ENCODE measurements around the gene PRR3. TPM values are rescaled to one million over a fixed set of nuclear protein-coding genes. Genes with fewer than 3 reads are reported as not detected.
A peak's percentile ranks its signal among the peaks of the same experiment; 100 is the strongest.

The PRR3 gene
- total RNA-seq, 1 donor from 2014 or later, result 12.2 TPM

GRCh38 chr6:30610065-30610464 is 53.0 kb downstream of the PRR3 start:
- FAIRE-seq (no peak), DNase-seq (ENCODE audit: low spot score in 2 of 2) (no peak)

GRCh38 chr6:30611150-30611855 is 54.2 kb downstream of the PRR3 start:
- DNase-seq (ENCODE audit: low spot score in 2 of 2) (no peak), FAIRE-seq (no peak)

GRCh38 chr6:30611856-30612194 is 54.7 kb downstream of the PRR3 start:
- FAIRE-seq, result no peak
- no peak for DNase-seq (ENCODE audit: low spot score in 2 of 2)

DNA sequence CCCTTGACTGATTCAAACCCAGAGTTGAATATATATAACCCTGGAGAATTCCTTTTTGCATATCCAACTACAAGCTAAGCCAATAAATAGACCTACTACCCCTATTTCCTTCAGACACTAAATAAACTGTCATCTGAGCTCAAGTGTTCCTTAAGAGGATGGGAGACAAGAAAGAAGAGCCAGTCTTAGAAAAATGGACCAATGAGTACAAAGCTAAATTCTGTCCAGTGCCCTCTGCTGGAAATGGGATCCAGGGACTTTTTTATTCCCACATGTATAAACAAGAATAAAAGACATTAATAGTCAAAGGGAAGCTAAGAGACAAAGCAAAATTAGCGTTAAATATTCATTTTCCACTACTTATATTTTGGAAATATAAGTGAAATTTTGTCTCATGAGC is 55.1 kb downstream of the PRR3 start:
- no peak for FAIRE-seq
- no peak for DNase-seq (ENCODE audit: low spot score in 2 of 2)

GRCh38 chr6:30612687-30613248 is 55.7 kb downstream of the PRR3 start:
- DNase-seq (ENCODE audit: low spot score in 2 of 2) (no peak), FAIRE-seq (no peak)

Small RNA genes within 50 kb of the gene (small RNA-seq; reads per million reads assigned to genes)
- gene MIR877, result 0.56 reads per million, percentile 44 among the genes with 10 or more reads in this experiment

Other genes starting within 250 kb of the PRR3 start
- gene TRIM39, start 230.4 kb upstream of the PRR3 start, total RNA-seq, result 9.8 TPM
- 23.2 TPM for gene RPP21, start 212.1 kb upstream of the PRR3 start, total RNA-seq
- 25.7 TPM for gene HLA-E, start 67.8 kb upstream of the PRR3 start, total RNA-seq
- gene GNL1, start 806 bp upstream of the PRR3 start, total RNA-seq, result 28.1 TPM
- gene ABCF1, start 14.1 kb downstream of the PRR3 start, total RNA-seq, result 18.8 TPM
- 43.6 TPM for gene PPP1R10, start 59.9 kb downstream of the PRR3 start, total RNA-seq
- gene MRPS18B, start 60.5 kb downstream of the PRR3 start, total RNA-seq, result 53.0 TPM
- 40.4 TPM for gene ATAT1, start 69.6 kb downstream of the PRR3 start, total RNA-seq
- 23.2 TPM for gene C6orf136, start 89.8 kb downstream of the PRR3 start, total RNA-seq
- gene DHX16, start 115.7 kb downstream of the PRR3 start, total RNA-seq, result 22.4 TPM
- 44.0 TPM for gene PPP1R18, start 129.3 kb downstream of the PRR3 start, total RNA-seq
- 0.41 TPM for gene NRM, start 133.7 kb downstream of the PRR3 start, total RNA-seq
- 4.1 TPM for gene MDC1, start 160.0 kb downstream of the PRR3 start, total RNA-seq
- gene TUBB, start 163.1 kb downstream of the PRR3 start, total RNA-seq, result 1,325 TPM
- gene FLOT1, start 185.4 kb downstream of the PRR3 start, total RNA-seq, result 46.9 TPM
- 2.4 TPM for gene IER3, start 187.3 kb downstream of the PRR3 start, total RNA-seq

All from frontal cortex (tissue), 4 donors.